ENCODE data around the gene NTN5.

- TF ChIP-seq CTCF (IDR thresholded peaks at IDR 0.05 in 4 of 5, conservative IDR thresholded peaks at IDR 0.05 in 1 of 5) (peak in 3 of 5 experiments; percentile 22 to 34 (median 32)), POLR2A (IDR thresholded peaks at IDR 0.05) (no peak)
Measured at GRCh38 chr19:48636859-48637448, 35.9 kb downstream of the NTN5 start, which contains the start of gene DBP.
